GM21367 (cell line): Measurements from ENCODE around the gene POLA2.
"Not testable (repeated sequence)": the region's sequence is repeated elsewhere in the genome, so short reads cannot be mapped to it uniquely, and the experiment has no call there.

Experiments used
- ATAC-seq: cut with Tn5 transposase; IDR thresholded peaks from one replicate; pipeline ENCODE4 v1.9.1; 2021; ENCODE audit not compliant: unreplicated experiment

Gene POLA2

DNA sequence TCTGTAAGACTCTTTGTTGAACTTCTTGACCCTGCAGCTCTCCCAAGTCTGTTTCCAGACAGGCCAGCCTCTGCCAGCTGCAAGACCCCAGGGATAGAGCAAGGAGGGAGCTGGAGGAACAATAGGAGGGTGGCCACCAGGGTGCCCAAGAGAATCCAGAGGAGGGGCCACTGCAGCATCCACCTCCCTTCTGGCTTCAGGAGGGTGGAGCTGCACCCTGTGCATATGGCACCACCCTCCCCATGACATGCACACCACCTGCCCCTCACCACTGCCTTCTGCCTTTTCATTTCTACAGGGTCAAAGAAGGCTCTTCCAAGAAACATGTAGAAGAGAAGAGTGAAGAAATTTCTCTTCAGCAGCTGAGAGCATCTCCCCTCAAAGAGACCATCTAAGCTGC is 20.1 kb upstream of the POLA2 start:
- no peak for ATAC-seq

DNA sequence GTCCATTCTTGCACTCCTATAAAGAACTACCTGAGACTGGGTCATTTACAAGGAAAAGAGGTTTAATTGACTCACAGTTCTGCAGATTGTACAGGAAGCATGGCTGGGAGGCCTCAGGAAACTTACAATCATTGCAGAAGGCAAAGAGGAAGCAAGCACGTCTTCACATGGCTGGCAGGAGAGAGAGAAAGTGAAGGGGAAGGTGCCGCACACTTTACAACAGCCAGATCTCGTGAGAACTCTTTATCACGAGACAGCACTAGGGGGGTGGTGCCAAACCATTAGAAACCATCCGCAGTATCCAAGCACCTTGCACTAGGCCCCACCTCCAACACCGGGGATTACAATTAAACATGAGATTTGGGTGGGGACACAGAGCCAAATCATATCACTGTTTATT is 19.4 kb upstream of the POLA2 start:
- no peak for ATAC-seq

DNA sequence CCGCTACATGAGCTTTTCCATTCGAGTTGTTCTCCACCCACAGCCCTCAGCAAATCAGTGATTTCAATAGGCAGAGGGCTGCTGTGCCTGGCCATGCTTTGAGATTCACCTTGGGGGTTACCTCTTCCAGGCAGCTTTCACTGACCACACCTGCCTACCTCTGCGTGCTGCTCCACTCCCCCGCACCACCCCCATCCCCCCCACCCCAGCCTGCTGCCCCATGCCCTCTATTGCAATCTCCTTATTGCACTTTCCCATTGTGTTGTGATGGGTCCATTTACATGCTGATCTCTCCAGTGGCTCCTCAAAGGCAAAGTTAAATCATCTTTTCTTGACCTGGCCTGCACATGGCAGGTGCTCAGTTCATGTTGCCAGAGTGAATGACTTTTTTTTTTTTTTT is 18.0 kb upstream of the POLA2 start:
- ATAC-seq, result no peak

DNA sequence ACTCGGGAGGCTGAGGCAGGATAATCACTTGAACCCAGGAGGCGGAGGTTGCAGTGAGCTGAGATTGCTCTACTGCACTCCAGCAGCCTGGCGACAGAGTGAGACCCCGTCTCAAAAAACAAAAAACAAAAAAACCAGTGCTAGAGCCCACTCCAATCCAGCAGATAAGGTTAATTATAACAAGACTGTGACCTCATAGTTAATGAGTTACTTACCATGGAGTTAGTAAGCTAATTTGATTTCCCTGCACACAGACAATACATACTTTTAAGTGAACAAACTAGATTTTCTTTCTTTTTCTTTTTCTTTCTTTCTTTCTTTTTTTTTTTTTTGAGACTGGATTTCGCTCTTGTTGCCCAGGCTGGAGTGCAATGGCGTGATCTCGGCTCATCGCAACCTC is 16.7 kb upstream of the POLA2 start:
- ATAC-seq, result not testable (repeated sequence)

DNA sequence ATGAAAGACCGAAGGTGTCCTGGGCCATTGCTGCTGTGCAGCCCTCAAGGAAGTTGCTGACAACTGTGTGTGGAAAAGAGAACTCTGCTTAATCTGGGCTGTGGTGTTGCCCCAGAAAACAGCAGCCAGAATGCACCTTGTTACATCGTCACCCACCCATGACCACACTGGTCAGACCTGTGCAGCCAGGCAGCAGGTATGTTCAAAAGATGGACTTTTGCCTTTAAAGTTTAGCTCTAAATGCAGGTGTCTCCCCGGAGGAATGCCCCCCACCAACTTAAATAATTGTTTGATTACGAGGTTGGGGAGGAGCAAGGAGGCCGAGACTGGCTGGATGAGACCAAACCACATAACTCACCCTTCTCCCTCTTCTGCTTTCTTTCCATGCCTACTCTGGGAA is 15.3 kb upstream of the POLA2 start:
- ATAC-seq, result no peak

DNA sequence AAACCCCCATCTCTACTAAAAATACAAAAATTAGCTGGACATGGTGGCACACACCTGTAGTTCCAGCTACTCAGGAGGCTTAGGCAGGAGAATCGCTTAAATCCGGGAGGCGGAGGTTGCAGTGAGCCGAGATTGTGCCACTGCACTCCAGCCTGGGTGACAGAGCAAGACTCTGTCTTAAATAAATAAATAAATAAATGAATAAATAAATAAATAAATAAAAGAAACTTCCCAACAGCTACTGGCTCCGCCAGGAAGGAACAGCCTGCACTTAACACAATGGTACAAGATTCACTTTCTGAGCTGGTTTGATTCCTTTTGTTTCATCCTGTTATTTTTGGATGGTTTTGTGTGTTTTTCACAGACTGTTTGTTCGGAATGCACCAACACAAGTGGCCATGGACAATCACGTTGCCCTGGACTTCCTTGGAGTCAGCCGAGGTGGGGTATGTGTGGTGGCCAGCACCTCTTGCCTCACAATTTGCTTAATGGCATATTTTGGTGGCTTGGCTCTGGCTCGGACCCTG is 13.5 kb upstream of the POLA2 start:
- ATAC-seq, result not testable (repeated sequence)

DNA sequence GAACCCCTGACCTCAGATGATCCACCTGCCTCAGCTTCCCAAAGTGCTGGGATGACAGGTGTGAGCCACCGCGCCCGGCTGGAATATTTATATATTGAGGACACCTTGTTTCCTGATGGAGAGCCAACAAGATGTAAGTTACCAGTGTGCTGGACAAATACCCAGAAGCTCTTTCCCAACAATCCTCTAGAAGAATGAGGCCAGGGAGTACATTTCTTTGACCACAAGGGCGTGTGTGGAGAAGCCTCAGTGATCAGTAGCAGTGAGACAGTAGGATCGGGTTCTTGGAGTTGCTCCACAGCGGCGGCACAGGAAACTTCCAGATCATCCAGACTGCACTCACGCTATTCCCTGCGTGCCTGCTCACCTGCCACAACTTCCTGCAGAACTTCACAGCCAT is 10.3 kb upstream of the POLA2 start:
- ATAC-seq, result no peak

DNA sequence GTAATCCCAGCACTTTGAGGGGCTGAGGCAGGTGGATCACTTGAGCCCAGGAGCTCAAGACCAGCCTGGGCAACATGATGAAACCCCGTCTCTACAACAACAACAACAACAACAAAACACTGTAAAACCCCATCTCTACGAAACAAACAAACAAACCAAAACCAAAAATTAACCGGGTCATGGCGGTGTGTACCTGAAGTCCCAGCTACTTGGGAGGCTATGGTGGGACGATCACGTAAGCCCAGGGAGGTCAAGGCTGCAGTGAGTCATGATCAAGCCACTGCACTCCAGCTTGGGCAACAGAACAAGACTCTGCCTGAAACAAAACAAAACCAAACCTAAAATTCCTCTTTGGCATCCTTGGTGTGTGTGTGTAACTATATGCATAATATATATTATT is 7.0 kb upstream of the POLA2 start:
- ATAC-seq, result no peak

DNA sequence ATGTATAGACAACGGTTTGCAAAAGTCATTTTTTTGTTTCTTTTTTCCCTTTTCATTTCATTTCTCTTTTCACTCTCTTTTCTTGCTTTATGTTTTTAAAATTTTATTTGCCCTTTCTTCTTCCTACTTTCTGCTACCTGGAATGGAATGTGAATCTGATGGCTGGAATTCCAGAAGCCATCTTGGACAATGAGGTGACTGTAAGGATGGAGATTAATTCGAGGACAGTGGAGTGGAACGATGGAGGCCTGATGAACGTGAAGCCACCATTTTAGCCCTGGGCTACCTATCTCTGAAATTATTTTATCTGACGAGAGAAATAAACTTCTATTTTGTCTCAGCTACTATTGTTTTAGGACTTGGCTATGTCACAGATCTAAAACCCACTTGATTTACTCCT is 2.8 kb upstream of the POLA2 start:
- ATAC-seq, result no peak

DNA sequence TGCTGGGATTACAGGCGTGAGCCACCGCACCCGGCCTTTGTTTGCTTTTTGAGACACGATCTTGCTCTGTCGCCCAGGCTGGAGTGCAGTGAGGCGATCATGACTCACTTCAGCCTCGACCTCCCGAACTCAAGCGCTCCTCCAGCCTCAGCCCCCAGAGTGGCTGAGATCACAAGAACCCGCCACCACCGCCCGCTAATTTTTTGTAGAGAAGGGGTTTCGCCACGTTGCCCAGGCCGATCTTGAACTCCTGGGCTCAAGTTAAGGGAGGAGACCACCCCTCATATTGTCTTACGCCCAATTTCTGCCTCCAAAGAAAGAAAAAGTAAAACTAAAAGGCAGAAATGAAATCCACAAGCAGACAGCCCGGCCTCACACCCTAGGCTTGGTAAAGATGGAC is 1.5 kb upstream of the POLA2 start:
- no peak for ATAC-seq

DNA sequence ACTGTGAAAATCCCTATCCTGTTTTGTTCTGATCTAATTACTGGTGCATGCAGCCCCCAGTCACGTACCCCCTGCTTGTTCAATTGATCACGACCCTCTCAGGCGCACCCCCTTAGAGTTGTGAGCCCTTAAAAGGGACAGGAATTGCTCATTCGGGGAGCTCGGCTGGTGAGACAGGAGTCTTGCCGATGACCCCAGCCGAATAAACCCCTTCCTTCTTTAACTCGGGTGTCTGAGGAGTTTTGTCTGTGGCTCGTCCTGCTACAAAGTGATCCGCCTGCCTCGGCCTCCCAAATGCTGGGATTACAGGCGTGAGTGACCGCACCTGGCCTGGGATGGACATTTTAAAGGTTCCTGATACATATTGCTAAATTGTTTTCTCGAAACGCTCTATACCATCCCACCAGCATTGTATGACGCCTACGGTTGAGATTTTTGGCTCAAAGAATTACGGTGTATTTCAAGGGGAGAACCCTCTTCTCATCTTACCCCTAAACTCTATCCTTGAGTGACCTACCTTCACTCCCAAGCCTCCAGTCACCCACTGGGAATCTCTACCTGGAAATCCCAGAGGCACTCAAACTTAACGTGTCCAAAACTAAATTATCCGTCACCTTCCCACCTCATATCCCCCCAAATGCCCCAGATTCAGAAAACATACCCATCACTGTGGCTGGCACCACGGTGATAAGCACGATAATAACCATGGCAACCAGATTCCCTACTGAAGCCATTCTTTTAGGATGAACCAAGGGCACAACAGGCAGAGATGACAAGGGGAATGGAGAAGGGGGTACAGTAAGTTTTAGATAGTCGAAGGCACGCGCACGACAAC is 789 bp upstream of the POLA2 start:
- ATAC-seq, result no peak

DNA sequence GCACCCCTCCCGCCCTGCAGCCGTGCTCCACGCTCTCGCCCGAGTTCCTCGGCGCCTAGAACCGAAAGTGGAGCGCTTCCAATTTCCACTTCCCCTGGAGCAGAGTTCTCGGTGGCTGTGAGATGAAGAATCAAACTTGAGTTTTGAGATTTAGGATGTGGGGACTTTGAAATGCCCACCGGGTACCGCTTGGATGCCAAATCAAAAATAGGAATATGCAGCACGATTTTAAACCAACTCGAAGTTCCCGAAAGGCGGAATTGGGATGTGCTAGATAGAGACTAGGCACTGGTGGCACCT is 569 bp downstream of the POLA2 start:
- ATAC-seq, result no peak

DNA sequence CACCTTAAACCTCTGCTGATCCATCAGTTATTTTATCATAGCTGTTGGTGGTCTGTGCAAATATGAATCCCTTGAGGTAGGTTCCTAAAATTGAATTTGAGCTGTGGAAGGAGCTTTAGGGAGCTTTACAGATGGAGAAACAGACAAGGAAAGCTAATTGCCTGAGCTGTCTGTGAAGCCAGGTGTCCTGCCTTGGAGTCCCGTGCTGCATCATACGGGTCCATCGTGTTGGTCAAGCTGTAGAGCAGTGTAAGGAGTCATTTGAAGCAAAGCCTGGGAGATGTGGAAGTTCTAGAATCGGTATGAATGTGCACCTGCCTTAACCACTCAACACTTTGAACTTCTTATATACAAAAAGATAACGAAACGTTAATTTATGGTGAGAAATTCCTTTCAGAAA is 1.0 kb downstream of the POLA2 start:
- no peak for ATAC-seq

DNA sequence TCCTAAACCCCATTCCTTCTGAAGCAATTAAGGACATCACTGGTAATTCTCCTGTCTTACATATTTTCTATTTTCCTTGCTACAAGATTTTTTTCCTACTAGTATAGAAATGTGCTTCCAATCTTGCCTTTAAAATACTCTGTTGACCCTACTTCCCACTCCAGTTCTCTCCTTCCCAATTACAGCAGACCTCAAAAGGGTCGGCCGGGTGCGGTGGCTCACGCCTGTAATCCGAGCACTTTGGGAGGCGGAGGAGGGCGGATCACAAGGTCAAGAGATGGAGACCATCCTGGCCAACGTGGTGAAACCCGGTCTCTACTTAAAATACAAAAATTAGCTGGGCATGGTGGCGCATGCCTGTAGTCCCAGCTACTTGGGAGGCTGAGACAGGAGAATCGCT is 3.0 kb downstream of the POLA2 start:
- ATAC-seq, result not testable (repeated sequence)

DNA sequence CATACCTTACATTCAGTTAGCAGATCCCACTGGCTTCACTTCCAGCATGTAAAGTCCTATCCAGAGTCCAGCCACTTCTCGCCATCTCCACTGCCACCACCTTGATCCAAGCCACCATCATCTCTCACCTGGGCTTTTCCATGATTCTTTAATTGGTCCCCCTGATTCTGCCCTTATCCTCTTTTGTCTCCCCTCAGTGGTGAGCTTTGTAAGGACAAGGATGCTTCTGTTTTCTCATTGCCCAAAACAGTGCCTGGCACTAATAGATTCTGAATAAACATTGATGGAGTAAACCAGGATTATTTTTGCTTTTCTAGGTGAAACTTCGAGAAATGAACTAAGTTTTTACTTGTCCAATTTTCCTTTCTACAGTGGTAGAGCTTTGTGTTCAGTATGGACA is 4.4 kb downstream of the POLA2 start:
- no peak for ATAC-seq

DNA sequence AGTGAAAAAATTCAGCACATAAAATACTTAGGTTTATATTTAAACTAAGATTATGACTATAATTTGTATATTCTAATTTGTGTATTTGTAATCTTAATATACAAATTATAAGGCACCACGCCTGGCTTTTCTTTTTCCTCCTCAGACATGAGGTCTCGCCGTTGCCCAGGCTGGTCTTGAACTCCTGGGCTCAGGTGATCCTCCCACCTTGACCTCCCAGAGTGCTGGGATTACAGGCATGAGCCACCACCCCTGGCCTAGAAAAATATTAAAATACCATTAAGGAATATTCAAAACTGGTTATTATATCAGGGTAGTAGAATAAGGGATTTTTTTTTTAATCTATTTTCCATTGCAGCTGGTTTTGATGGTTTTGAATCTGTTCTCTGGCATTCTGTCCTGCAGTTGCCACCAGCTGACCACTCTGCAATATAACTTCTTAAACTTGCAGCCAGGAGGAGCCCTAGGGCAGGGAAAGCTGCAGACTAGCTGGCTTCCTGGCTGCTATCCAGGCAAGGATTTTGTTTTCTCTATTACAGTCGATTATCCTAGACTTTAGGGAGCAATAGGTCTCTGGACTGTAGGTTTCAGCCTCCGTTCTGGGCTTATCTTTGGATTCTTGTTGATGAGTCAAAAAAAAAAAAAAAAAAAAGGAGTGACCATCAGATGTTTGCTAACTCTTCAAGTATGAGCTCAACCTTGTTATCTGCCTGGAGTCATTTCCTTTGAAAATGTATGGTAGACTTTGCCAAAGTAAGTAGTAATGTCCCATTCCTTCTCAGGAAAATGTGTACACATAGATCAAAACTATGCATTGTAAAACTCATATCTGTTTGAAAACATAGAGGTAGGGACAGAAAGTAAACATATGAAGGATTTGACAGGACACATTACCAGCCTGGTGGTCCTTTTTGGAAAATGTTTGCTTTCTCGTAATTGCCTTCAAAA is 13.2 kb downstream of the POLA2 start:
- ATAC-seq, result no peak

DNA sequence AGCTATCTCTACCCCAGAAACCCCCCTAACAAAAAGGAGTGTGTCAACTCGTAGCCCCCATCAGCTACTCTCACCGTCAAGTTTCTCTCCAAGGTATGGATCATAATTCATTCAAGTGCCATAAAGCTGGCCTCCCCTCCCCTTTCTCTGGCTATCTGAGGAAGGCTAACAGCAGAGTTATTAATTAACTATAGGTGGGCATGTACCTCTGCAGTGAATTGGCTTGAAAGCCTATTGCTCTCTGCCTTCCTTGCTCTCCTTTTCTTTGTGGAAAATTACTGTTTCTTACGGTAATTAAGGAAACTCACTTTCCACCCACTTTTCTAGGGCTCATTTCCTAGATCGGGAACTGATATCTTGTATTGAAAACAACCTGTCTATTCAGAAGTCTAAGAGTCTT is 14.1 kb downstream of the POLA2 start:
- ATAC-seq, result no peak

DNA sequence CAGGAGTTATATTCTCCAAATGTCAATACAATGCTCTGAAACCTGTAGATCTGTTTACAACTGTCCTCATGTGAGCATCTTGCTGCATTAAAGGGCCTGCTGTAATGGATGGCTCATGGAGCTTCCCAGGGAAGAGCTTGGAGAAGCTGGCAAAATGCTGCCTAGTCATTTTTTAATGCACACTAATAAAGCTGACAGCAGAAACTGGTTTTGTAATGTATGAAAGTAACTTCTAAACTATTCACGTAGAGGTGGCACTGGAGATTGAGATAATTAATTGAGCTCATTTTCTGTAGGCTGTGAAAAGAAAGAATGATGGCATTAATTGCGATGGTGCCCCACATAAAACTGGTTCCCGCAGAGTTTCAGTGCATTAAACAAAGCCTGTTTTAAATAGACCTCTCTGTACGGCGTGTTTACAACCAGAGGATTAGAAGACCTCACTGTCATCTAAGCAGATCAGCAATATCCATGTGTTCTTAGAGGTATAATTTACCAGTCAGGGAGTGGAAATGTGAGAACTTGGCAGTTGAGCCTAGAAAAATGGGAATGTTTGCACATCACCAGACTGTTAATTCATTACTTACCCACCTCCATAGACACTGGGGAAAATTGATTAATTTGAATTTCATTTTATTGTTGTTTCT is 16.0 kb downstream of the POLA2 start:
- no peak for ATAC-seq

DNA sequence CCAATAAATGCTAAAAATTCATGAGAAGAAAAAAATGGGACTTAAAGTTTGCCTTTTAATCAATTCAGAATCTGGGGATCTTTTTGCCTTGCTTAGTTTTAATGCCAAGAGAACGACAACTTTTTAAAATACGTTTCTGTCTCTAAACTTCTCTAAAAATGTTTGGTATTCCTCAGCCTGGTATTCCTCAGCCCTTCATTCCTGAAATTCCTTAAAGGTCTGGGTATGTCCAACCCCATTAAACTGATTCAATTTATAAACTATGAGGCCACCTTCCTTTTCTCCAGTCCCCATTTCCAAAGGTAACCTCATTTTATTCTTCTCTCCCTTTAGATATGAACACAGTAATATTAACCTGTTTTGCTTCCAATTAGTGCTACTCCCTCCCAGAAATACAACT is 16.6 kb downstream of the POLA2 start:
- ATAC-seq, result no peak

DNA sequence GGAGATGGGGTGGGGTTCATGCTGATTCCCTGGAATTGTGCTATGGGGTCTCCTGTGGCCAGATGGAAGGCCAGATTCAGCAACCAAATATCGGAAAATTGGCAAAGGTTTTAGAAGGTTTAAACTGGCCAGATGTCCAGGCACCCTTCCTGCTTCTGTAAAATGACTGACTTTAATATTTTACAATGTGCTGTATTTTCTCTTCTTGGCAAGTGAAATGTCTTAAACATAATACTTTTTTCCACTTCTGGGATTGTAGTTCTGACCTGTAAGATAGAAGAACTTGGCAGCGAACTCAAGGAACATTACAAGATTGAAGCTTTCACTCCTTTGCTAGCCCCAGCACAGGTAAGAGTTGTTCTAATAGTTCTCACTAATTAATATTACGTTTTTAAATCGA is 17.5 kb downstream of the POLA2 start:
- ATAC-seq, result no peak

DNA sequence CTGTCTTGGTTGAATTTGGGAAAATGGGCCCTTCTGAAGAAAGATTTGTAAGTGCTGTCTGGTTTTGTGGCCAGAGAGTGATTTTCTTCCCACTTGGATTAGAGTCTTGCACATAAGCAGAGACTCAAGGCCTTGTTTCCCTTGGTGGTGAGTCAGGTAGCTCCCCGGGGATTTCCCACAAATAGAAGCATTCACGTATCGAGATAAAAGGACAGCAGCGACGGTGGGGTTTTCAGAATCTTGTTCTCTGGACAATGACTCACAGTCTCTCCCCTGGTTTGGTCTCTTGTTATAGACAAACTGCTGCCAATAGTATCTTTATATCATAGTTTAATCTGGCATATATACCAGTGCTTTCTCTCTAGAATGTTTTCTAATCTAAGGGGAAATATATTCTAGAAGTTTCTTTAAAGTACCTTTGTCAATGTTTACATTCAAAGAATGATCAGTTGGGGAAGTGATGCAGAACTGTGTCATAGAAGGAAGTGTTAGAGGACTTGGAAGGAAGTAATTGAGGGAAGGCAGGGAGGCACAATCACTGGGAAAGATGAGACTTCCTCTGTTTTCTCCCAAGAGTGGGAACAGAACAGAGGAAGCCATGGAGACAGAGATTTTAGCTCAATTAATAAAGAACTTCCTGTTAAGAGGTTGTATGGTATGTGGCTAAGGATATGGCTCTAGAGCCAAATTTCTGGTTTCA is 18.1 kb downstream of the POLA2 start:
- no peak for ATAC-seq
